HepG2 (cell line): ENCODE measurements around the gene BCO1. TPM values are rescaled to one million over a fixed set of nuclear protein-coding genes. Genes with fewer than 3 reads are reported as not detected.

ENCODE experiments used
- ATAC-seq: fragments of 200-7000 bp; cut with Tn5 transposase; 3 replicates; pipeline ENCODE4 v1.9.1; 2020; ENCODE audit warnings: mild to moderate bottlenecking, moderate library complexity
- BruUV-seq: library from RNA; stranded (reverse); fragments of 400-500 nt; replicated peaks from 2 replicates; lab custom pipeline; 2021; lab: Mats Ljungman, UMichigan
- CTCF ChIA-PET: fragments of 300-600 bp; formaldehyde crosslinking; extraction: SDS; loops from one replicate; lab custom pipeline; 2021; ENCODE audit warnings: low total read pairs, inconsistent platforms, low intra/inter-chr PET ratio; lab: Yijun Ruan, JAX
- POLR2A ChIA-PET: fragments of 350-600 bp; sonication (Branson Sonifier 250); formaldehyde crosslinking; loops from one replicate; lab custom pipeline; 2020; ENCODE audit warnings: antibody characterized with exemption, inconsistent platforms; lab: Yijun Ruan, JAX
- DNase-seq: peaks from one replicate; pipeline ENCODE4 v3.0.0-alpha.2; 2015; ENCODE audit warnings: low spot score
- FAIRE-seq: peaks from 3 replicates; lab custom pipeline; 2011; peaks lifted over from hg19 to GRCh38; lab: Jason Lieb, UNC
- H2AFZ ChIP-seq: one replicate; pipeline ENCODE4 v1.6.1; 2011; ENCODE audit warnings: low read length, inconsistent platforms
- H3K27ac ChIP-seq: fragments of 300-600 bp; 3 replicates; pipeline ENCODE4 v1.8.0; 2011; ENCODE audit warnings: mixed run types, mild to moderate bottlenecking, mixed read lengths, low read length, inconsistent platforms; ENCODE audit not compliant: insufficient read depth; ENCODE audit errors: extremely low read length
- H3K27me3 ChIP-seq, 2 experiments: fragments of 200-600 bp in 1 of 2; 2 replicates in 1 of 2; 3 replicates in 1 of 2; pipeline versions ENCODE4 v1.6.0 to v1.8.0; 2011; ENCODE audit warnings: low read length in 2 of 2, mild to moderate bottlenecking in 2 of 2, moderate library complexity in 2 of 2, inconsistent platforms in 1 of 2; ENCODE audit not compliant: insufficient read depth in 2 of 2, control insufficient read depth in 1 of 2
- H3K36me3 ChIP-seq, 2 experiments: fragments of 200-600 bp in 1 of 2; replicated peaks in 1 of 2; 2 replicates in 1 of 2; 3 replicates in 1 of 2; pipeline versions ENCODE4 v1.5.1 to v1.8.0; 2011; ENCODE audit warnings: low read length in 2 of 2, inconsistent platforms in 1 of 2; ENCODE audit not compliant: insufficient read depth in 2 of 2, control insufficient read depth in 1 of 2
- H3K4me1 ChIP-seq: 2 replicates; pipeline ENCODE4 v1.5.1; 2012; ENCODE audit warnings: low read length, inconsistent platforms; ENCODE audit not compliant: insufficient read depth
- H3K4me2 ChIP-seq: 2 replicates; pipeline ENCODE4 v1.6.0; 2011; ENCODE audit warnings: low read depth, low read length, inconsistent platforms
- H3K4me3 ChIP-seq, 3 experiments: fragments of 200-600 bp in 1 of 3; sonication (generic), shearing (Covaris generic) in 1 of 3; replicated peaks in 1 of 3; 2 replicates each; pipeline ENCODE4 v1.5.1; 2011 to 2016; ENCODE audit warnings: low read length in 3 of 3, inconsistent platforms in 2 of 3, low read depth in 2 of 3, mild to moderate bottlenecking in 2 of 3, control low read depth in 1 of 3, mixed read lengths in 1 of 3; ENCODE audit not compliant: insufficient read depth in 1 of 3
- H3K79me2 ChIP-seq: one replicate; pipeline ENCODE4 v1.6.1; 2011; ENCODE audit warnings: low read length, inconsistent platforms; ENCODE audit not compliant: insufficient read depth
- H3K9ac ChIP-seq: 2 replicates; pipeline ENCODE4 v1.6.0; 2011; ENCODE audit warnings: mild to moderate bottlenecking, low read depth, low read length, inconsistent platforms; ENCODE audit not compliant: insufficient read depth
- H3K9me3 ChIP-seq: 2 replicates; pipeline ENCODE4 v1.5.1; 2012; ENCODE audit warnings: mild to moderate bottlenecking, low read length
- H4K20me1 ChIP-seq: 2 replicates; pipeline ENCODE4 v1.6.0; 2011; ENCODE audit warnings: inconsistent platforms, mild to moderate bottlenecking, low read length, moderate library complexity; ENCODE audit not compliant: insufficient read depth
- CEBPB ChIP-seq: IDR thresholded peaks from 2 replicates; pipeline ENCODE4 v1.6.1; 2011; ENCODE audit warnings: low read depth, low read length, improper control_type of control experiment, borderline replicate concordance
- CEBPG ChIP-seq: IDR thresholded peaks from 2 replicates; pipeline ENCODE4 v1.6.1; 2016
- MNT ChIP-seq: fragments of 450-650 bp; IDR thresholded peaks from 2 replicates; pipeline ENCODE4 v1.6.1; 2016
- ZNF180 ChIP-seq: sonication (generic); formaldehyde crosslinking; IDR thresholded peaks from 2 replicates; pipeline ENCODE4 v1.4.0; 2020; ENCODE audit warnings: low read depth, missing genetic modification reagents, borderline replicate concordance
- ZNF460 ChIP-seq: sonication (generic); formaldehyde crosslinking; IDR thresholded peaks from 2 replicates; pipeline ENCODE4 v1.5.1; 2020; ENCODE audit warnings: missing genetic modification reagents, mild to moderate bottlenecking, borderline replicate concordance
- WGBS: methylation state at CpG from one replicate; pipeline ENCODE4 v1.1.6; 2017; ENCODE audit warnings: low lambda C conversion rate; 5-methylcytosine and 5-hydroxymethylcytosine counted together
- in situ Hi-C: cut with HindIII; loops from 2 replicates; pipeline ENCODE4 v1.10.0; 2017; ENCODE audit warnings: low pct_unique_long_range_greater_than_20kb; ENCODE audit not compliant: extremely low pct_ligation_motif_present
- intact Hi-C: fragments of 100-400 bp; cut with micrococcal nuclease; formaldehyde crosslinking; loops from one replicate; pipeline ENCODE4 v1.10.0; 2022; ENCODE audit not compliant: unreplicated experiment
- polyA plus RNA-seq, 8 experiments: library from polyadenylated mRNA; depleted of rRNA in 3 of 8; stranded (reverse) in 7 of 8; unstranded in 1 of 8; fragments of >200 nt; fragmentation: Illumina TruSeq in 4 of 8; extraction: Trizol in 4 of 8; gene quantifications; 2 replicates each; pipeline versions ENCODE4 v1.2.1 to v1.2.3, GENCODE V29; 2011 to 2016; ENCODE audit warnings: low read depth in 4 of 8, missing spikeins in 1 of 8, mixed read lengths in 1 of 8; ENCODE audit not compliant: insufficient read depth in 1 of 8
- total RNA-seq, 5 experiments: library from RNA; depleted of rRNA; stranded (reverse); fragments of >200 nt; fragmentation: Illumina TruSeq; extraction: Trizol; gene quantifications; 2 replicates each; pipeline ENCODE4 v1.2.3, GENCODE V29; 2016; ENCODE audit warnings: low read depth in 1 of 5

Gene BCO1
- total and polyA plus RNA-seq, 2 of the 13 experiments (the other 11 are each of a cell fraction or from before 2014, with no cell fraction given) = 0.11 TPM; not detected in 1

GRCh38 chr16:81241706-81242105 is 3.2 kb downstream of the BCO1 start:
- in situ Hi-C loops (no loop called here), intact Hi-C loops (no loop called here)
- WGBS = 33% methylated on average over 5 of the region's 5 CpGs
- Histone ChIP-seq H3K79me2 (no peaks in the 10 kb centered on the region), H3K4me3 (no peak overlapping the region), H3K36me3 (no peaks in the 10 kb centered on the region), H3K27ac (no peak overlapping the region), H3K9me3 (no peaks in the 10 kb centered on the region), H3K4me2 (no peak overlapping the region), H3K4me1 (peaks cover 19% of the 10 kb centered on the region), H2AFZ (no peak overlapping the region), H3K9ac (no peak overlapping the region), H4K20me1 (no peaks in the 10 kb centered on the region), H3K27me3 (peaks cover 0 to 19% of the 10 kb centered on the region in 2 experiments; a peak in 2 of 5 replicates)
- TF ChIP-seq MNT (peak; percentile 83), ZNF180 (CRISPR knock-in tag) (no peak)
- DNase-seq (no peak), FAIRE-seq (no peak), ATAC-seq (no peak)
- BruUV-seq = no TSS peak
- ChIA-PET CTCF (no interaction called here), POLR2A (no interaction called here)

GRCh38 chr16:81242977-81243618 is 4.6 kb downstream of the BCO1 start:
- no peak for ATAC-seq
- Histone ChIP-seq H4K20me1 (no peaks in the 10 kb centered on the region), H3K79me2 (no peaks in the 10 kb centered on the region), H3K4me1 (peaks cover 7% of the 10 kb centered on the region), H3K9ac (no peak overlapping the region), H3K9me3 (no peaks in the 10 kb centered on the region), H2AFZ (no peak overlapping the region), H3K27ac (no peak overlapping the region), H3K27me3 (peaks cover 0 to 19% of the 10 kb centered on the region in 2 experiments; a peak in 2 of 5 replicates), H3K4me3 (no peak overlapping the region), H3K36me3 (no peaks in the 10 kb centered on the region), H3K4me2 (no peak overlapping the region)
- BruUV-seq = no TSS peak
- TF ChIP-seq CEBPG (CRISPR knock-in tag) = peak; percentile 42
- TF ChIP-seq CEBPB = peak; percentile 95
- no peak for TF ChIP-seq ZNF460
- in situ Hi-C loops = no loop called here
- WGBS = 39% methylated on average over 8 of the region's 8 CpGs
- no peak for DNase-seq
- FAIRE-seq = no peak
- intact Hi-C loops = no loop called here
- ChIA-PET POLR2A (interaction anchor here (1.1 kb wide), 1 partner anchor 71 kb away, joined by 3 read pairs; the partner anchor contains the start of gene GAN), CTCF (no interaction called here)
